GM12801 (cell line): ENCODE measurements around the gene DSP.

Experiments used
- TF ChIP-seq, protein P1 (sequence below): IDR thresholded peaks from one replicate; pipeline ENCODE4 v1.5.1; 2011; ENCODE audit warnings: control low read depth; ENCODE audit not compliant: insufficient read length; ENCODE audit errors: extremely low read depth

Gene DSP

DNA sequence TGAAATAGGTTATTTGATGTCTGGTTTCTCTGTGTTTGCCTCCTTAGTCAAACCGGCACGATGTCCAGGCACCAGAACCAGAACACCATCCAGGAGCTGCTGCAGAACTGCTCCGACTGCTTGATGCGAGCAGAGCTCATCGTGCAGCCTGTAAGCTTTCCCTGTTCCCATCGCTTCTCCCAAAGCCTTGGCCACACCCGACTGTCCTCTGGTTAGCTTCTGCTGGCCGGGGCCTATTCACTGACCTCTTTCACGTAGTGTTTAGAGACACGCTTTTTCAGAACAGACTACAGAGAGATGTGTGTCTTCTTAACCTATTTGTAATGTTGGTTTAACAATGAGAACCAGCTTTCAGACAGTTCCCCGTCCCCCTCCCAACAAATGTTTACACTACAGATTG, 14.2 kb downstream of the DSP start:
- TF ChIP-seq, protein P1, sequence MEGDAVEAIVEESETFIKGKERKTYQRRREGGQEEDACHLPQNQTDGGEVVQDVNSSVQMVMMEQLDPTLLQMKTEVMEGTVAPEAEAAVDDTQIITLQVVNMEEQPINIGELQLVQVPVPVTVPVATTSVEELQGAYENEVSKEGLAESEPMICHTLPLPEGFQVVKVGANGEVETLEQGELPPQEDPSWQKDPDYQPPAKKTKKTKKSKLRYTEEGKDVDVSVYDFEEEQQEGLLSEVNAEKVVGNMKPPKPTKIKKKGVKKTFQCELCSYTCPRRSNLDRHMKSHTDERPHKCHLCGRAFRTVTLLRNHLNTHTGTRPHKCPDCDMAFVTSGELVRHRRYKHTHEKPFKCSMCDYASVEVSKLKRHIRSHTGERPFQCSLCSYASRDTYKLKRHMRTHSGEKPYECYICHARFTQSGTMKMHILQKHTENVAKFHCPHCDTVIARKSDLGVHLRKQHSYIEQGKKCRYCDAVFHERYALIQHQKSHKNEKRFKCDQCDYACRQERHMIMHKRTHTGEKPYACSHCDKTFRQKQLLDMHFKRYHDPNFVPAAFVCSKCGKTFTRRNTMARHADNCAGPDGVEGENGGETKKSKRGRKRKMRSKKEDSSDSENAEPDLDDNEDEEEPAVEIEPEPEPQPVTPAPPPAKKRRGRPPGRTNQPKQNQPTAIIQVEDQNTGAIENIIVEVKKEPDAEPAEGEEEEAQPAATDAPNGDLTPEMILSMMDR = no peak

DNA sequence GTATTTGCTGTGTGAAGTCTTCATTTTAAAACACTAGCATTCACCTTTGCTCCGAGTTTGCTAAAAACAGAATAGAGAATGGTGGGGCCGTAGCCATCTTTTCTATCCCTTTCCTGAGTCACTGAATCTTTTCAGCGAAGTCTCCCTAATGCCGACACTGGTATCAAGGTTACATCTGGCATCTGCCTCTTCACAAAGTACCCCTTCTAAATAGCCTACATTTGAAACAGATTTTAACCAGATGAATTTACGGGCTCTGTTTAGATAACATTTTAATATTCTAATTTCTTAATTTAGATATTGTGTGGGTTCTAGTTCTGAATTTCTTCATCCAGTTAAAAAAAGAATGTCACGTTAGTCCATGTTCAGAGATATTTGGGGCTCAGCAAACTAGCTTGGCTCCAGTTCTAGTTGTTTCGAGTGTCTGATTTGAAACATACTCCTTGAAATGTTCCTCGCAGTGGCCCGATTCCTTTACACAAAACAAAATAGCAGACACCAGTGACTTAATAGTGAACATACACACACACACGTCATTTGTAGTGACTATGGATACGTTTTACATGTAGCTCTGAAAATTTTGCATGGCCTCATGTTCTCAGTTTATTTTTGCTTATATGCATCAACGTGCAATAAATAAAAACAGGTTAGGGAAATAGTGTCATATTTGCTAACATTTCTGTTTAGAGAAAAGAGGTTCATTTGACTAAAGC, 15.1 kb downstream of the DSP start:
- TF ChIP-seq, protein P1 = no peak

DNA sequence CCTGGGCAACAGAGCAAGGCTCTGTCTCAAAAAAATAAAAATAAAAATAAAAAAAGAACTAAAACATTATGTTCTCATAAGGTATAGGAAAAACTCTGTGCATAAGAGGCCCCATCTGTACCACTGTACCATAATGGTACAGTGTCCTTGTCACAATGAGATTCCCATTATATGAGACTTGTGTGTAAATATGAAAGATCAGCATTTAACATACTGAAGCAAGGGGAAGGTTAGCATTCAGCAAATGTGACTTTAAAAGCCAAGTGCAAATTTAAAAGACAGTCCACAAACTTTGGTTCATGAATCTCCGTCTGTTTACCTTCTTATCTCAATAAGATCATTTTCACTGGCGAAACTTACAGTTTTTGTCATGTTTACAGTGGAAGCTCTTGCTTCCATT, 16.2 kb downstream of the DSP start:
- TF ChIP-seq, protein P1 = no peak

DNA sequence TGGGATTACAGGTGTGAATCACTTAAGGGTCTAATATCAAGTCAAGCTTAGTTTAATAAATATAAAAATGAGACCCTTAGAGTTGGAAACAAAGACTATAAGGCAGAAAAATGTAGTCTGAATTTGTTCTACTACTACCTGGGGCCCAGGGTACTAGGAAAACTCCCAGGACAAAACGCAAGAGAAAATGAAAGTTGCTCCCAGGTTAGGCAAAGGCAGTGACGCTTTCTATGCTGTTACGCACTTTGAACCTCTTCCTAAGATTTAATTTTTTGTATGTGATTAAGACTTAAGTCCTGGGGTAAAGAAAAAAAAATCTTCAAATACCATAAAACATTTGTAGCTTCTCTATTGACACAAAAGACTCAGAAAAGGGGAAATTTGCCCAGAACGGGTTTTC, 17.3 kb downstream of the DSP start:
- TF ChIP-seq, protein P1 = no peak

DNA sequence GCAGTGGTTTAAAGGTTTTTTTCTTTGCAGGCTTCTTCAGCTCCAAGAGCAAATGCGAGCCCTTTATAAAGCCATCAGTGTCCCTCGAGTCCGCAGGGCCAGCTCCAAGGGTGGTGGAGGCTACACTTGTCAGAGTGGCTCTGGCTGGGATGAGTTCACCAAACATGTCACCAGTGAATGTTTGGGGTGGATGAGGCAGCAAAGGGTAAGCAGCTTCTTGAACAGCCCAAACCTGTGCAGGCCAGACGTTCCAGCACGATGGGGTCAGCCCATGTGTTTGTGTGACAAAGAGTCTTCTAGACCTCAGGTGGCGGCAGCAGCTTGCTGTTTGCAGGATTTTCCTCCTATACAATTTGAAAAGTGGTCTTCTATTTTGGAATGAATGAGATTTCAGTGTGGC, 17.7 kb downstream of the DSP start:
- TF ChIP-seq, protein P1 = no peak

DNA sequence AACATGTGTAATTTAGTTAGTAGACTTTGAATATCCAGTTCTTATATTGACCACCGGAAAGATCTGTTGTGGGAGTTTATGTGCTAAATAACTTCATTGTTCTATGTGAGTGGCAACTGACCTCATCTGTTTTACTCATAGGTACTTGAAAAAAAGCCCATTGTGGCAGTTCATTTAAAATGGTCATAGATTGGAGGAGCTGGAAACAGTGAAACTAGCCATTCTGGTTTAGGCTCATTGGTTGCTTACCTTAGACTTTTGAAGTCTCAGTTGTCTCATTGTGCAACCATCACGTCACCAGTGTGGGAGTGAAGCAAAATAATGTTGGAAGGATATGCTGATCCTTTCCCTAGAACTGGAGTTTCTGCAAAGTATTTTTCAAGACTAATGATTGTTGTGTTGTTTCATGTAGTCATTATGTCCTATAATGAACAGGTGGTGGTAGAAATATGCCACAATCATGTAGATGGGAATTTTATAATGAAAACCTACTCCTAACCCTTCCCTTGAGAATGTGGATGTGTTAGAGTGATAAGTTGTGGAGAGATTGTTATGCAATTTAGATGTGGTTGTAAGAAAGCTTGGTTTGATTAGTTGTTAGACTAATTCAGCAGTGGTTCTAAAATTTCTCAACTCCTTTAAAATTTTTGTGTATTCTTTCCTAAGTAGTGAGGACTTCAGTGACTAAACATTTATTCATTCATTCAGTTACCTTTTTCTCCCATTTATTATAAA, 18.3 kb downstream of the DSP start:
- TF ChIP-seq, protein P1 = no peak

DNA sequence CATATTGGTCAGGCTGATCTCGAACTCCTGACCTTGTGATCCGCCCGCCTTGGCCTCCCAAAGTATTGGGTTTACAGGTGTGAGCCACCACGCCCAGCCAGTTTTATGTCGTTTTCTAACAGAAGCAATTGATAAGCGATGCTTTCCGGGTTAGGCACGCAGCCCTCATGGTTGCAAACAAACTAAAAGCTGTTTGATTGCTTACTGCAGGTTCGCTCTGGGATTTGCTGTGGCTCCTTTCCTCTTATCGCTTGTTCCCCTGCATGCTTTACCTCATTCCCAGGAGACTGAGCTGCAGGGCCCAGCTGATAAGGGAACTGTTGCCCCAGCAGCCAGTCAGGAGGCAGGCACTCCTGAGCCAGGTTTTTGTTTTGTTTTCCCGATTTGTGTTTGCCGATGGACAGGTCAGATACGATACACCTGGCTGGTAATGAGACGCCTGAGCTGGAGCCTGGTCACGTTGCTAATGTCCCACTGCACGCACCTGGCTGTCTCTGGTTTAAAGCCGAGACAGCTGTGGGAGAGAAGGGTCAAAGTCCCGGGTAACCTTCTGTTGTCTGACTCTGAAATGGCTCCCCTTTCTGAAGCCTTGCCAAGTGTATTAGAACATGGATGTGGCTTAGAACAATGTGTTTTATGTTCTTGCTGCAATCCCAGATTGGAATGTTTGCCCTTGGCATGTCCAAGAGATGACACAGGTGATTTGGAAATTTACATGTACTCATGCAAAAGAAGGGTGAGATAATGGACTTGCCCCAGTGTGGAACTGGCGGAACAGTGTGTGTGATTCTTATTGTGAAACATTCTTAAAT, 19.9 kb downstream of the DSP start:
- TF ChIP-seq, protein P1 = no peak
